Measurements from ENCODE around the gene RYR1.
A peak's percentile ranks its signal among the peaks of the same experiment; 100 is the strongest.
"Not testable (repeated sequence)": the region's sequence is repeated elsewhere in the genome, so short reads cannot be mapped to it uniquely, and the experiment has no call there.

Gene RYR1

DNA sequence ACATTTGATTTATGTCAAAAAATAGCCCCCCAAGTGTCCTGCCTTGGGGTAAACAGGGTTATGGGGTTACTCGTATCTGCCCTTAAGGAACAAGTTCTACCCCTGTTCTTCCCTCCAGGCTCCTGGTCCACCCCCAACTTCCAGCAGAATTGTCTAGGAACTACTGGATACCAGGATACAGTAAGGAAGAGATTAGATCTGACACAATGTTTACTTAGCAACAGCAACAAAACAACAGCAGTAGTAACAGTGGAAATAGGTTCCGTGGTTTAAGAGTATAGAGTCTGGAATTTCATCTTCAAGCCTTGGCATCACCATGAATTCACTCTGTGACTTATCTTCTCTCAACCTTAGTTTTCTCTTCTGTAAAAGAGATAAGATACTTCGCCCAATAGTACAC is 32.3 kb upstream of the RYR1 start:
- no peak for DNase-seq

DNA sequence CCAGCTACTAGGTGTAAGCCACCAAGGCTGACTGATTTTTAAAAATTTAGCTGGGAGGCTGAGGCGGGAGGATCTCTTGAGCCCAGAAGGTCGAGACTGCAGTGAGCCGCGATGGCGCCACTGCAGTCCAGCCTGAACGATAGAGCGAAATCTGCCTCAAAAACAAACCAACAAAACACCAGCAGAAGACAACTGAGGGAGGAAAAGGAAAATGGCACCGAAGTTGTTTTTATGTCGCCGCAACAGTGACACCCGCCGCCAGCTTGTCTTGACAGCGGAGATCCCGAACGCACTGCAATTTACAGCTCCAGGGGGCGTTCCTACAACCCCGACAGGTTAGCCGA is 30.9 kb upstream of the RYR1 start:
- no peak for DNase-seq

DNA sequence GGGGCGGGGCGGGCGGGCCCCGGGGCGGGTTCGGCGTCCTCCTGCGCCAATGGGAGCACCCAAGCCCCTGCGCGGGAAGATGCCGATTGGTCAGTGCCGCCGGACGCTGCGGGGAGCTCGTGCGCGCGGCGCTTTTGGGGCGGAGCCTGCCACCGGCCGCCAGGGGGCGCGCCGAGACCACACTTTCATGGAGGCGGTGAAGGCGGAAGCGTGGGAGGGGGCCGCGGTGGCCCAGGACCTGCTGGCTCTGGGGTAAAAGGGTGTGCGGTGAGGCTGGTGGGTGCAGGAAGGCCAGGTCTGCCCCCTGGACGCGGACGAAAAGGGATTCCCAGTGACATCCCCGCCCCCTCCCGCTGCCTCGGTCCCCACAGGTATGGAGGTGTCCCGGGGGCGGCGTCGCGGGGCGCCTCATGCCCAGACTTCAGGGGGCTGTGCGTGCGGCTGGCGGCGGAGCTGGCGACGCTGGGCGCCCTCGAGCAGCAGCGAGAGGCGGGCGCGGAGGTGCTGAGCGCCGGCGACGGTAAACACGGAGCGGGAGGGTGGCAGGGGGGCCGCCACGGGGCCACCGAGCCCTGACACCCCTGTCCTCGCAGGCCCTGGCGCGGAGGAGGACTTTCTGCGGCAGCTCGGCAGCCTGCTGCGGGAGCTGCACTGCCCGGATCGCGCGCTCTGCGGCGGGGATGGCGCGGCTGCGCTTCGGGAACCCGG is 30.4 kb upstream of the RYR1 start, which contains the start of gene FAM98C:
Gene FAM98C, plus strand, starts transcription at position 127 of the 708 bp plus-strand sequence. Its CDS starts 61 bp downstream, at position 188.
- DNase-seq = peak; percentile 56

DNA sequence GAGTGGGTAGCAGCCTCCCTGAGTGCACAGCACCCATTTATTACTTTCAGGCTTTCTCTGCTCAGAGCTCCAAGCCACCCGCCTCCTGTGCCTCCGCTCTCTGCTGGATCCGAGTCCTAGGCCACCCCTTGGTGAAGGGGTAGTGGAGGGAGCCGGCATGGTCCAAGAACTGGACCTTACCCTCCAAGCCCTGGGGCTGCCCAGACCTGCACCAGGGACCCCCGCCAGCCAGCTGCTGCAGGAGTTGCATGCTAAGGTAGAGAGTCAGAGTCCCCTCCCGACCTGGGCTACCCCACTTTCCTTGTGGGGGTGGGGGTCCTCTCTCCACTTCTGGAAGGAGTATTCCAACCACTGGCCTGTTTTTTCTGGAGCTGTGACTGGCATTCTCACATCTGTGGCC is 28.6 kb upstream of the RYR1 start:
- no peak for DNase-seq

DNA sequence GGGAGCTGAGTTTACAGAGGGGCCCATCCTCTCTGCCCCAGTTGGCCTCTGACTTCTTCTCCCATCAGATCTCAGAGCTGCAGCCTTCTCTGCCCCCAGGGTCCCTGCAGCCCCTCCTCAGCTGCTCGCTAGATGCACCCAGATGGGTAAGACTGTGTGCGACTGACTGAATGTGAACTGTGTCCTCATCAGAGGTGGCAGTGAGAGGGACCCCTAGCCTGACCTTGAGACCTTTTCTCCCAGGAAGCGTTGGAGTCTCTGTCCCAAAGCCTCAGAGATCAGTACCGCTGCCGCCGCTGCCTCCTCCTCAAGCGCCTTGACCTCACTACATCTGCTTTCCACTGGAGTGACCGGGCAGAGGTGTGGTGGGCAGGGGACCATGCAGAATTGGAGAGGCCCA is 28.2 kb upstream of the RYR1 start:
- DNase-seq = no peak

DNA sequence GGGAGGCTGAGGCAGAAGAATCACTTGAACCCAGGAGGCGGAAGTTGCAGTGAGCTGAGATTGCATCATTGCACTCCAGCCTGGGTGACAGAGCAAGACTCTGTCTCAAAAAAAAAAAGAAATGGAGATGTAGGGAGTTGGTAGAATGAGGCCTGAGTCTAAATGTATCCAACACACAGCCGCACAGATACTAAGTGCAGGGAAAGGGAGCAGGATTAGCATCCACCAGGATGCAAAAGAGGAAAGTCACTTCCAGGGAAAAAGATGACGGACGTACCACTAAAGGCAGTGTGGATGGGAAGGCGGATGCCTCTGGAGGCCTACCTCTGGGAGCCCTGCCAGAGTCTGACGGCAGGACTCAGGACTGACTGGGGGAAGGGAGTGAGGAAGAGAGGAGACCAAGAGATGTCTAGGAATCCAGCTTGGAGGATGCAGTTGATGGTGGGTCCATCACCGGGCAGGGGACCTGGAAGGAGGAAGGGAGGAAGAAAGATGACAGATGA is 23.8 kb upstream of the RYR1 start:
- no peak for DNase-seq

DNA sequence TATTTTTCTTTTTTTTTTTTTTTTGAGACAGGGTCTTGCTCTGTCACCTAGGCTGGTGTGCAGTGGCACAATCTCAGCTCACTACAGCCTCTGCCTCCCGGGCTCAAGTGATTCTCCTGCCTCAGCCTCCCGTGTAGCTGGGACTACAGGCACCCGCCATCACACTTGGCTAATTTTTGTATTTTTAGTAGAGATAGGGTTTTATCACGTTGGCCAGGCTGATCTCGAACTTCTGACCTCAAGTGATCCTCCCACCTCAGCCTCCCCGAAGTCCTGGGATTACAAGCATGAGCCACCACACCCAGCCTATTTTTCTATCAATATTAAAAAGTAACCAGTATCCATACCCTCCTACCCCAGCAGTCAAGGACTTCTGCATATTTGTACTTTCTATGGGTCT is 23.1 kb upstream of the RYR1 start:
- DNase-seq = not testable (repeated sequence)

DNA sequence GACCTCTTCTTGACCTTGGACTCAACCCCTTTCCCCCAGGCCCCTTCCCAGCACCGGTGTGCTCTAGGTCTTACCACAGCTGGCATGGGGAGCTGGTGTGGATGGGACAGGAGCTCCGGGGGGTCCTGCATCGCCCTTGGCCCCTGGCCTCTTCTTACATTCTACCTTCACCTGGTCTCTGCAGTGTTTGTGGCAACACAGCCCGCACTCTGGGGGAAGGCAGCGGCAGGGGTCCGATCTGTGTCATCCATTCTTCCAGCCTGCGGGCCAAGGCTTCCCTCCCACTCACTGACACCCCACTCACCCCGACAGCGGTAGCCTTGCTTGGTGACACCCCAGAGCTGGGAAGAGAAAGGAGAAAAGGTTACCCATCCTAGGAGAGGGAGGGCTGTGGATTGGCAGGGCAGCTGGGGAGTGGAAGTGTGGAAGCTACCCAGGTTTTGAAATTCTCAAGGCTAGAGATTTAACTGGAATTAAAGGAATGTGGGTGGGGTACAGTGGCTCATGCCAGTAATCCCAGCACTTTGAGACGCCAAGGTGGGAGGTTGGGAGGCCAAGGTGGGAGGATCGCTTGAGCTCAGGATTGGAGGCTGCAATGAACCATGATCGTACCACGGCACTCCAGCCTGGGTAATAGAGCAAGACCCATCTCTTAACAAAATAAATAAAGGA is 22.3 kb upstream of the RYR1 start:
- DNase-seq = no peak

DNA sequence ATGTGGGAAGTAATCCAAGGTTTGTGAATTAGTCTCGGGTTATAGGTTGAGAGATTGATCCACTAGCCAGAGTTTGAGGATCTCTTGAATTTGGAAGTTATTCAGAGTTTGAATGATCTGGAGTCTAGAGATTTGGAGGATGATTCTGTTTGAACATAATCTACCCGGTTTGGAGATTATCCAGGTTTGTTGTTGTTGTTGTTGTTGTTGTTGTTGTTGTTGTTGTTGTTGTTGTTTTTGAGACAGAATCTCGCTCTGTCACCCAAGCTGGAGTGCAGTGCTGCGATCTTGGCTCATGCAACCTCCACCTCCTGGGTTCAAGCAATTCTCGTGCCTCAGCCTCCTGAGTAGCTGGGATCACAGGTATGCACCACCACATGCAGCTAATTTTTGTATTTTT is 21.6 kb upstream of the RYR1 start:
- DNase-seq = not testable (repeated sequence)

DNA sequence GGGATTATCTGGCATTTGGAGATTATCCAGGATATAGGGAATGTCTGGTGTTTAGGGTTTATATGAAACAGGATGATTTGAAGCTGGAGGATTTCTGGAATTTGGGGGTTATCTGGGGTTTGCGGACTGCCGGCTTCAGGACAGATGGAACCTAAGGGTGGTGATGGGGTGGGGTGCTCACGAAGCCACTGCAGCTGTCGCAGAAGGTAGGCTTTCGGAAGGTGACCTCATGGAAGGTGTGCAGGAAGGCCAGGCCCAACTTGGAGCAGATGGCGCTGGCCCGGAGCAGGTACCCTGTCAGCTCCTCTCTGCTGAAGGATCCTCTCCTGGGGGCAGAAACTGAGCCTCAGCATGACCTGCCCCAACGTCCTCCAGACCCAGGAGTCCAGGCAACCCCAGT is 21.0 kb upstream of the RYR1 start:
- DNase-seq = no peak

DNA sequence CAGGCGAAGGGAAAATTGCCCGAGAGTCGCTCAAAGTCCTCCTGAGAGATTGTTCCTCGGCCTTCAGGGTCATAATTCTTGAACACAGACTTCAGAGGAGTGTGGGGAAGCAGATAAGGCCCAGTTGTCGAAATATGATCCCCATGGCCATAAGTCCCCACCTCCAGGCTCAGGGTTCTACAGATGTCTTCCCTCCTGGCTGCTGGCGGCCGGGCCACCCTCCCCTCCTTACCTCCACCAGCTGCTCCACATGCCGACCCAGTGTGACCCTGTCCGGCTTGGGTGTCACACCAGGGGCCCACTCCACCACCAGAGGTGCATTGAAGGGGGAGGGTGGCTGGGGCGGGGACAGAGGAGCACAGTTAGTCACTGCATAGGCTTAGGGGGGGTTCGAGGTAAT is 20.5 kb upstream of the RYR1 start:
- no peak for DNase-seq

DNA sequence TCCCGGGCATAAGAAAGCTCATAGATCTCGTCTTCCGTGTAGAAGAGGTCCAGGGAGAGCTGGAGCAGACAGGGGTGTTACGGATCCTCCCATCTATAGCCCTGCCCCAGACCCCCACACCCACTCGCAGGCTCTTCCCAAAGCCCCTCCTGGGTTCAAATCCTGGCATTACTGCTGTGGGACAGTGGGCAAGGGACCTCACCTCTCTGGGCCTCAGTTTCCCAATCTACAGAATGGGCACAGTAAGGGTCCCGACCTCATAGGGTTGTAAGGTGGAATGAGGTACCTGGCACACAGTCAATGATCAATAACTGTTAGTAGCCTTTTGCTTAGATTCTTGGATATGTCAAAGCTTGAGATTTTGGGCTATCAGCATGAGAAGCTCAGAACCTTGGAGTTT is 20.1 kb upstream of the RYR1 start:
- DNase-seq = no peak

DNA sequence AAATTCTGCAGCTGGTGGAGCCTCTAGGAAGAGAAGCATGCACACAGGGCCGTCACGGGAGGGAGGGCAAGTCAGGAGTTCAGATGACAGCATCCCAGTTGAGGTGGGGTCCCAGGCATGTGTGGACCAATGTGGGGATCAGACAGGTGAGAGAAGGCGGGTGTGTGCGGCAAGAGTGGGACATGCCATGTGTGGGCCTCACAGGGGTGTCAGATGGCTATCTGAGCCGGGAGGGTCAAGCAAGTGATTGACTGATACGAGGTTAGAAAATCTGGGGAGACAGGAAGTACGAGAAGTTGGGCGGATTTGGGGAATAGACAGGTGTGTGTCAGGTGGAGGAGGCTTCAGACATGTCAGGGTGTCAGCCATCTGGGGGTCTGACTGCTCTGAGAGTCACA is 16.3 kb upstream of the RYR1 start:
- no peak for DNase-seq

DNA sequence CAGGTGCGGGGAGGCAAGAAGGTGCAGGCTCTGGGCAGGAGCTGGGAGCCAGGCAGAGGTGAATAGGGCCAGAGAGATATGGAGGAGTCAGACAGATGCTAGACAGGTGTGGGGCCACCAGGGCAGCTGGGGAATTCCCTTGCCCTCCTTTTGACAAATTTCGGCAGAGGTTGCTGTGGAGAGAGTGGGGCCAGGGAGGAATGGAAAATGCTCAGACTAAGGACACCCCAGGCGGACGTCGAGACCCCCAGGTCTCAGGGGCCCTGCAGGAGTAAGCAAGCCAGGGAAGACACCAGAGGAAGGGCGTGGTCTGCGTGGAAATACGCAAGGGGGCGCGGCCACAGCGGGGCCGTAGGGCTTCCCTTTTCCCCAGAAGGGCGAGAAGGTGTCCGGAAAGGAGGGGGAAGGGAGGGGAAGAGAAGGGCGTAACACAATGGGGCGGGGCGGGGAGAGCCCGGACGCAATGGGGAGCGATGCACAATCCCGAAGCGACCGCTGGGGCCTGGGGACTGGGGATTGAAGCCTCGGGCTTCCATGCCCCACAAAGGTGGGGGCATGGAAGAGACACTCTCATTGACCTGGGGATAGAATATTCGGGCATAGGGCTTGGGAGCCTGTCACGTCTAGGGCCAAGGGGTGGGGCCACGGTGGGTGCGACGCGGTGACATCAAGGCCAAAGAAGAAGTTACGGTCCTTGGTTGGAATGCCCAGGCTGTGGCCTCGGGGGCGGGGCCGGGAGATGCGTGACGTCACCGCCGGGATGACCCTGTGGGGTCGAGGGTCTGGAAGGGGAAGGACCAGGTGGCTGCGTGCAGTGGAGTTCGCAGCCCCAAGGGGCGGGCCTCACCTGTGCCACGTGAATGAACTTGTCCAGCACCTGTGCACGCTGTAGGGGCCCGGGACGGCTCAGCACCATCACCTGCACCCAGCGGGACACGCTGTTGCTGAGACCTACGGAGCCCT is 15.7 kb upstream of the RYR1 start:
- peak; percentile 1 for DNase-seq

DNA sequence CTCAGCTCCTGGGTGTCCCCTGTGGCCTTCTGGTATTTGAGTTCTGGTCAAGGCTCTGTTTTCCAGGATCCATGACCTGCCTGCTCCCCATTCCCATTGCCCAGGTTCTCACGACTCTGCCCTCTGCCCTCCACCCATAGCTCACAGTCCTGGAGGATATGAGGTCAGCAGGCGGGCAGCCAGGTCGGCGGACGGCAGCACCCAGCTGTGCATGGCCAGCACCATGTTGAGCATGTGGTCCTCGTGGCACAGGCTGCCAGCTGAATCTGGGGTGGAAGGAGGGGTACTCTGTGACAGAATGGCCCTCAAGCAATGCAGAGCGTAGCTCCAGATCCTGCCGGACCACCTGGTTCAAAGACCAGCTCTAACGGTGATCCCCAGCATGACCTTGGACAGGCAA is 12.6 kb upstream of the RYR1 start:
- DNase-seq = no peak

DNA sequence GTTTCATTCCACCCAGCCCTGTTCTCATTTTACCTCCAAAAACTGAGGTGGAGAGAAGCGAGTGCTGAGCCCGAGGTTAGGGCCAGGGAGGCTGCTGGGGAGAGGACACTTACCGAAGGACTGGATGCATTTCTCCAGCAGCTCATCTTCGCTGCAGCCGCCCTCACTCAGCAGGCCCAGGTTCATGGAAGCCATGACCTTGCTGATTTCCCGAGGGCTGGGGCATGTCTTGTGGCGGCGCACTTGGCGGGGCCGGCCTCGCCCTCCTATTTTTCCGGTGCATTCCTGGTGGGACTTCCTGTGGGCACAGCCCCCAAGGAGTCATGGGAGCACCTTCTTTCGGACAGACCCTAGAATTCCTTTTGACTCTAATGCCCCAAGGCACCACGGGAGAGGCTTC is 11.6 kb upstream of the RYR1 start:
- no peak for DNase-seq

DNA sequence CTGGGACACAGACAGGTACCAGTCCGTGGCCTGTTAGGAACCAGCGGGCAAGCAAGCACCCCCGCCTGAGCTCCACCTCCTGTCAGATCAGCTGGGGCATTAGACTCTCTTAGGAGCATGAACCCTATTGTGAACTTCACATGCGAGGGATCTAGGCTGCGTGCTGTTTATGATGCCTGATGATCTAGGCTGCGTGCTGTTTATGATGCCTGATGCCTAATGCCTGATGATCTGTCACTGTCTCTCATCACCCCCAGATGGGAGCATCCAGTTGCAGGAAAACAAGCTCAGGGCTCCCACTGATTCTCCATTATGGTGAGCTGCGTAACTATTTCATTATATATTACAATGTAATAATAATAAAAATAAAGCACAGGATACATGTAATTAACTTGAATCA is 11.1 kb upstream of the RYR1 start:
- no peak for DNase-seq

DNA sequence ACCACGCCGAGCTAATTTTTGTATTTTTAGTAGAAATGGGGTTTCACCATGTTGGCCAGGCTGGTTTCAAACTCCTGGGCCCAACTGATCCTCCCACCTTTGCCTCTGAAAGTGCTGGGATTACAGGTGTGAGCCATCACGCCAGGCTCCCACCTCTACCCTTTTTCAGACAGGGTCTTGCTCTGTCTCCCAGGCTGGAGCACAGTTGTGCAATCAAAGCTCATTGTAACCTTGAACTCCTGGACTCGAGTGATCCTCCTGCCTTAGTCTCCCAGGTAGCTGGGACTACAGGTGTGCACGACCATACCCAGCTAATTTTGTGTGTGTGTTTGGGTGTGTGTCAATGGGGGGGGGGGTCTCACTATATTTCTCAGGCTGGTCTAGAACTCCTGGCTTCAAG is 9.2 kb upstream of the RYR1 start:
- DNase-seq = no peak

DNA sequence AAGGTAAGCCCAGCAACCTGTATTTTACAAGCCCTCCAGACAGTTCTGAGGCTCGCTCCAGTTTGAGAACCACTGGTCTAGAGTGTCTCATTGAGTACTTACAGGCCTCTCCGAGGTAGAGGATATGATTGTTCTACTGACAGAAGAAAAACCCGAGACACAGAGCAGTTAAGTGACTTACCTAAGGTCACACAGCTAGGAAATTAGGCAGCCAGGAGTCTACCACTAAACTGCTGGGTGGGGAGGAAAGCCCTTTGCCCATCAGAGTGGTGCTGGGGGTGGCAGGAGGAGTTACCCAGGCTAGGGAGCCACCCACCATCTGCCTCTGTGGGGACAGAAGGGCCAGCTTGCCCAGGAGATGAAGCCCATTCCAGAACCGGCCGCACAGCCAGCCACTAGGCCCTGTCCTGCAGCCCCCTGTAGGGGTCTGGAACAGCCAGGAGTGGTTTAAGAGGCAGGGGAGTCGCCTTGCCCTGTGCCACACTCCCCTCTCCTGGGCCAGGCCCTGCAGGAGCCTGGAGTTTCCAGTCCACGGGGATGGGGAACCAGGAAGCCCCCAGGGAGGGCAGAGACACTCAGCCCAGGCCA is 8.2 kb upstream of the RYR1 start:
- no peak for DNase-seq

DNA sequence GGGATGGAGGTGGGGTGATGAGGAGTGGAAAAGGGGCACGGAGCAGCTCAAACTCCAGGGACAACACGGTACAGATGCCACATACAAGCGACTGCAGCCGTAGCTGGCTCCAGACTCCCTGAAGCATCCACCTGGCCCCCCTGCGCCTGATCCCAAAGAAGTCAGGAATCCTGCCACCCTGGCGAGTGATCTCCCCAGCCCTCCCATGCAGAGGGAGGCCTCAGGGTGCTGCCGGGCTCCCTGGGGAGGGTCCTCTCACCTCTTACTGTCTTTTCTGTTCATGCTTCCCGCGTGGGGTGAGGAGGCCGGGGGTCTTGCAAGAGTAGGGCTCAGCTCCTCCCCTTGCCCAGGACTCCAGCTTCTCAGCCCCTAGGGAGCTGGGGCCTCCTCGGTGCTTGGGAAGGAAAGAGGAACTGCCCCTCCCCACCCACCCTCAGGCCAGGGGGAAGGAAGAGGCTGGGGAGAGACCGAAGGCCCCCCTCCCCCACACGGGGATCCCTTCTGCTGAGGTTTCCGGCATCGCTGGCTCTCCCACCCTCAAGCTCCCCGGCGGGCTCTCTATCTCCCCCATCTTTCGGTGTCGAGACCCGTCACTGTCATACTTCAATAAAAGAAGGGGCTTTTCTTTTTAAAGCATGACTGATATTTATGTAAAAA is 7.6 kb upstream of the RYR1 start, which contains the start of gene RASGRP4:
Gene RASGRP4, minus strand, starts transcription at position 410 of the 657 bp plus-strand sequence. Its CDS starts 128 bp downstream, at position 282.
- DNase-seq = no peak

DNA sequence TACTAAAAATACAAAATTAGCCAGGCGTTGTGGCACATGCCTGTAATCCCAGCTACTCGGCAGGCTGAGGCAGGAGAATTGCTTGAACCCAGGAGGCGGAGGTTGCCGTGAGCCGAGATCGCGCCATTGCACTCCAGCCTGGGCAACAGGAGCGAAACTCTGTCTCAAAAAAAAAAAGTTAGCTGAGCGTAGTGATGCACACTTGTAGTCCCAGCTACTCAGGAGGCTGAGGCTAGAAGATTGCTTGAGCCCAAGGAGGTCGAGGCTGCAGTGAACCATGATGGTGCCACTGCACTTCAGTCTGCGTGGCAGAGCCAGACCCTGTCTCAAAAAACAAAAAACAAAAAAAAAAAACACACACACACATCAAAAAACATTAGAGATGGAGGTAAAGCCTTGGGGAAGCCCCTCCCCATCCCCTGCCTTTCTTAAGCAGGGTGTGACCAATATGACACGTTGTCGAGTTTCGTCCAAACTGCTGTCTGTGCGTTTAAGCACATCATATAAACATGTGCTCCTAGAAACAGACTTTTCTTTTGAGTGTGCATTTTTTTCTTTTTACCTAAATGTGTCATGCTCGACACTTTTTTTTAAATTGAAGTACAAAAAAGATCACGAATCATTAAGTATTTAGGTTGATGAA is 6.3 kb upstream of the RYR1 start:
- DNase-seq = not testable (repeated sequence)
